Psoas muscle (tissue), 8 donors: ENCODE measurements around the gene GALNT14. TPM values are rescaled to one million over a fixed set of nuclear protein-coding genes. Genes with fewer than 3 reads are reported as not detected.

Experiments
- ATAC-seq, 4 donors: fragments of 200-7000 bp; cut with Tn5 transposase; one replicate each; pipeline ENCODE4 v1.9.1; 2020; ENCODE audit warnings: moderate library complexity in 3 of 4, mild to moderate bottlenecking in 2 of 4
- DNase-seq, 2 donors: peaks; one replicate each; pipeline ENCODE4 v3.0.0-alpha.2; 2020
- H3K27ac ChIP-seq: fragments of 200-600 bp; one replicate; pipeline ENCODE4 v1.8.0; 2022
- H3K27me3 ChIP-seq, 3 donors: fragments of 200-600 bp in 1 of 3; one replicate each; pipeline versions ENCODE4 v1.6.1 to v1.8.0; 2013 to 2022; ENCODE audit warnings: low read length in 2 of 3, mild to moderate bottlenecking in 2 of 3, moderate library complexity in 1 of 3; ENCODE audit not compliant: insufficient read depth in 3 of 3
- H3K36me3 ChIP-seq, 2 donors: fragments of 200-600 bp in 1 of 2; one replicate each; pipeline versions ENCODE4 v1.6.1 to v1.8.0; 2013 to 2022; ENCODE audit warnings: low read depth in 1 of 2, mild to moderate bottlenecking in 1 of 2, moderate library complexity in 1 of 2; ENCODE audit not compliant: insufficient read depth in 1 of 2
- H3K4me1 ChIP-seq: fragments of 200-600 bp; one replicate; pipeline ENCODE4 v1.8.0; 2022
- H3K4me3 ChIP-seq: fragments of 200-600 bp; one replicate; pipeline ENCODE4 v1.8.0; 2022; ENCODE audit warnings: mild to moderate bottlenecking
- H3K9me3 ChIP-seq: fragments of 200-600 bp; one replicate; pipeline ENCODE4 v1.8.0; 2022
- CTCF ChIP-seq: fragments of 200-600 bp; IDR thresholded peaks from one replicate; pipeline ENCODE4 v1.8.0; 2022; ENCODE audit warnings: antibody characterized with exemption
- WGBS, 3 donors: extraction: QIAGEN DNeasy Blood & Tissue Kit; methylation state at CpG; one replicate each; pipeline versions ENCODE4 v1.1.6 to v1.1.7; 2013; 5-methylcytosine and 5-hydroxymethylcytosine counted together
- intact Hi-C, 2 donors: fragments of 100-400 bp; cut with DNase I; formaldehyde crosslinking; loops; one replicate each; pipeline versions ENCODE4 v1.11.0 to v1.14.2; 2022
- polyA plus RNA-seq, 3 donors: library from polyadenylated mRNA; stranded (reverse); fragments of 200-250 nt; gene quantifications; one replicate each; pipeline ENCODE4 v1.2.3, GENCODE V29; 2013
- total RNA-seq, 4 donors: library from RNA; stranded (reverse); fragmentation: NEBNext Ultra II Directional in 2 of 4; extraction: Animal tissue kit (Norgen Biotek cat#: 25700) in 2 of 4; gene quantifications; one replicate each; pipeline versions ENCODE4 v1.2.1 to v1.2.4, GENCODE V29; 2021 to 2023
- donor health status: healthy with polysubstance abuse.
- donor health status: DM: no; HTN: no; CAD: no; lungs with moderate emphysema.
- donor health status: Bipolar disorder and iron deficiency.
- donor health status: healthy.
- donor health status: DM: yes; HTN: yes; CAD: no.
- donor health status: DM: no; HTN: no; CAD: no.
- donor health status: DM: no; HTN: no; CAD: no.
- donor health status: DM: yes; HTN: yes; CAD: no.

GALNT14 gene
- total and polyA plus RNA-seq, 7 donors, result 0.13 to 0.54 (median 0.24) TPM; not detected in 1

DNA sequence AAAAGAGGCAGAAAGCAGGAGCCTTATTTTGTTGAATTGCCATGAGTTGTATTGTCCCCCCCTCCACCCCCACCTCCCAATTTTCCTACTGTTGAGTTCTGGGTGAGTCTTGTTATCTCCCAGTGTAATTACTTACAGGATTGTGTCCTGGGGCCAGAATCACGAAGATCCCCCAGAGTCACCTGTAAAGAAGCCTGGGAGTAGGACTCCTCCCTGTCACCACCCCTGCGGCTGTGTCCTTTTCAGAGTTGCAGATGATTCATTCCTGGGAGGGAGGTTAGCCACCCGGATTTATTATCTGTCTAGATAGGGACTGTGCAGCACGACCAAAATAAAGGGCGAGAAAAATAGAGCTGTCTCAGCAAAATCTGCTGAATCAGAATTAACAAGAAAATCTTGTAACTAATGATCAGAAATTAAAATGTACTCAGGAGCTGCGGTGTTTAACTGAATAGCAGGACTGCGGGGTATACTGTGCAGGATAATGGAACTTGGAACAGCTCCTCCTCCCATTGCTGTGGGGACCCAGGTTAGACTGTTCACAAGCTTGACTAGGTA is 249.3 kb downstream of the GALNT14 start:
- no peak overlapping the region for H3K27ac ChIP-seq
- H3K4me1 ChIP-seq, result no peaks in the 10 kb centered on the region
- no peak overlapping the region for H3K4me3 ChIP-seq
- ATAC-seq (no peak), DNase-seq (no peak)
- H3K27me3 ChIP-seq, result no peaks in the 10 kb centered on the region
- WGBS, 3 donors, result 80 to 83% (median 82%) methylated on average over 7 of the region's 7 CpGs
- no peaks in the 10 kb centered on the region for H3K9me3 ChIP-seq
- H3K36me3 ChIP-seq, result no peaks in the 10 kb centered on the region
- intact Hi-C loops, result no loop called here
- TF ChIP-seq CTCF, result no peak

DNA sequence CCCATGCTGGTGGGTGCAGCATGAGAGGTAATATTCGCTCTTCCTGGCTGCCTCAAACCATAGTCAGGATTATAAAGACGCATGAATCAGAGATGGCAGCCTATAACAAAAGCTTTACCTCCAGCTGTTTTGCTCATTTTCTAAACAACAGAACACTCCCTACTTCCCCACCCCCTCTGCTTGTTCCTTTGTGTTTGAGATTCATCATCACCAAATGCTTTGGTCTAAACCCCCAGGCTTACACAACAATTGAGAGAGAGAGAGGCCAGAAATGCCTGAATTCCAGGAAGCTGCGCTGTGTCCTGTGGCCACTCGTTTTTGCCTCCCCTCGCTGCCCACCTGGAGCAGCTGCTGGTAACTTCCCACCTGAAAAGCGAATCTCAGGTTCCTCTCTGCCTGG is 252.2 kb downstream of the GALNT14 start:
- TF ChIP-seq CTCF, result no peak
- intact Hi-C loops, result no loop called here
- H3K9me3 ChIP-seq, result no peaks in the 10 kb centered on the region
- DNase-seq (no peak), ATAC-seq (no peak)
- no peaks in the 10 kb centered on the region for H3K36me3 ChIP-seq
- no peak overlapping the region for H3K4me3 ChIP-seq
- H3K27me3 ChIP-seq, result no peaks in the 10 kb centered on the region
- 56 to 78% (median 70%) methylated on average over 6 of the region's 6 CpGs for WGBS, 3 donors
- no peak overlapping the region for H3K27ac ChIP-seq
- no peaks in the 10 kb centered on the region for H3K4me1 ChIP-seq

DNA sequence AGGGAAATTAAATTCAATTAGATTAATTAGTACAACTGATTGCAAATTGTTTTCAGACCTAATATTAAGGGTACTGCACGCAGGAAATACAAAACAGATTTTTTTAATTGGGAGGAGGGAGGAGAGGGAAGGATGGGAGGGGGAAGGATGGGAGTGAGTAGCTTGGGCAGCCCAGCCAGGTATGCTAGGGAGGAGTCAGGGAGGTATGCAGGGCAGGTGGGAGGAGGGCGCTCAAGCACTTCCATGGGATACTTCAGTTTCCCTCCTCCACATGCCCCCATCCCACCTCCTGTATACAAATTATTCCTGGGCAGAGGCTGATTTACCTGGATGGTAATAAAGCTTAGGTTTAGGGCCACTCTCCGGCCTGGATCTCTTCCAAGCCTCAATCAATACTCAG is 254.4 kb downstream of the GALNT14 start:
- Histone ChIP-seq H3K9me3 (no peaks in the 10 kb centered on the region), H3K4me1 (no peaks in the 10 kb centered on the region), H3K27ac (no peak overlapping the region), H3K36me3 (no peaks in the 10 kb centered on the region), H3K4me3 (no peak overlapping the region), H3K27me3 (peaks cover 0 to 3% (median 0%) of the 10 kb centered on the region in 3 donors)
- ATAC-seq, result no peak
- DNase-seq, result no peak
- 87 to 91% (median 89%) methylated on average over 3 of the region's 3 CpGs for whole genome bisulfite sequencing, 3 donors
- TF ChIP-seq CTCF, result no peak
- intact Hi-C loops, result no loop called here

DNA sequence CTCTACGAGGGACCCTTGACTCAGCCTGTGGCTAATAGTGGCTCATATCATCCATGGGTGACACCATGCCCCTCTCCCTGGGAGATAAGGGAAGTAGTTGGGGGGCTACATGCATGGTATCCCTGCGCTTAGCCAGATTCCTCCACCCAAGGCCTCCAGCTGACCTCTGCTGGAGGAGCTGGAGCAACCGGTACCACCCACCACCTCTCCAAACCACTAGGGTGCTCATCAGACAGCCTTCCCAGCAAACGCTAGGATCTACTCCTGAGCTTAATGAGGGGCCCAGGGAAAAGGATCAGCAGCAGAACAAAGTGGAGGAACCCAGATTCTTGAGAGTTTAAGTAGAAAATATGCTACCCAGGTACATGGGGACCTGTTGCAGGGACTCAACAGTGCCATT is 255.1 kb downstream of the GALNT14 start:
- ATAC-seq (no peak), DNase-seq (no peak)
- Histone ChIP-seq H3K4me1 (no peaks in the 10 kb centered on the region), H3K36me3 (no peaks in the 10 kb centered on the region), H3K9me3 (no peaks in the 10 kb centered on the region), H3K27me3 (peaks cover 0 to 3% (median 0%) of the 10 kb centered on the region in 3 donors), H3K27ac (no peak overlapping the region), H3K4me3 (no peak overlapping the region)
- no peak for TF ChIP-seq CTCF
- 84 to 93% (median 88%) methylated on average over 4 of the region's 4 CpGs for WGBS, 3 donors
- intact Hi-C loops, result no loop called here

DNA sequence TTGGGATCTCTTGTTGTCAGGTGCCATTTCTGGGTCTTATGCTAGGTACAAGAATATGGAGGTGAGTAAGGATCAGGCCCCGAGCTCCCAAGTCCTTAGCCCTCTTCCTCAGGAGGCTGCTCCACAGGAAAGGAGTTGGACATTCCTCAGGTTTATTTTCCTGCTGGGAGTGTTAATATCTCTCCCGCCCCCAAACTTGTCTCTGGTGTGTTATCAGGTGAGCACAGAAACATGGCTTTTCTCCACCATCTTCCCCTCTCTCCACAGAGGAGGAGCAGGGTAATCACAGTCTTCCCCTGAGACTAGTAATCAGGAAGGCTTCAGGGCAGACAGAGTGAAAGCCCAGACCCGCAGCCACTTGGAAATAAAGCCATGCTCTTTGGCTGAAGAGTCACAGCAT is 257.7 kb downstream of the GALNT14 start:
- ATAC-seq (no peak), DNase-seq (no peak)
- TF ChIP-seq CTCF, result no peak
- WGBS, 3 donors, result 73 to 76% (median 75%) methylated on average over 3 of the region's 3 CpGs
- Histone ChIP-seq H3K4me1 (no peaks in the 10 kb centered on the region), H3K9me3 (no peaks in the 10 kb centered on the region), H3K27ac (no peak overlapping the region), H3K4me3 (no peak overlapping the region), H3K36me3 (no peaks in the 10 kb centered on the region), H3K27me3 (peaks cover 0 to 3% (median 0%) of the 10 kb centered on the region in 3 donors)
- intact Hi-C loops, result no loop called here
